ENCODE data around the gene PHF21A. TPM values are rescaled to one million over a fixed set of nuclear protein-coding genes. Genes with fewer than 3 reads are reported as not detected.
"Not testable (repeated sequence)": the region's sequence is repeated elsewhere in the genome, so short reads cannot be mapped to it uniquely, and the experiment has no call there.

PHF21A gene
- total RNA-seq, 2 donors from 2014 or later = 47.2 to 53.9 TPM

GRCh38 chr11:45906965-45907611 is 214.2 kb downstream of the PHF21A start, which contains the start of gene FREY1:
TSS of gene FREY1 (minus strand) at chr11:45907271. CDS start at chr11:45907245, 26 bp downstream.
- no peak for TF ChIP-seq CTCF (conservative IDR thresholded peaks at IDR 0.05)
- Mint-ChIP-seq H3K36me3 (ENCODE audit: low read depth) (peaks cover 22% of the 10 kb centered on the region), H3K27me3 (ENCODE audit: insufficient read depth) (no peaks in the 10 kb centered on the region), H3K27ac (no peak within 1 kb of the TSS), H3K4me3 (no peak within 1 kb of the TSS), H3K9me3 (no peaks in the 10 kb centered on the region), H3K4me1 (peaks cover 8% of the 10 kb centered on the region)
- no peaks in the 10 kb centered on the region for H3K9me3 ChIP-seq (ENCODE audit: control insufficient read depth, low read length)
- no peak for DNase-seq
- H3K4me1 ChIP-seq (ENCODE audit: control insufficient read depth, insufficient read depth, low read length) = no peaks in the 10 kb centered on the region
- H3K36me3 ChIP-seq (ENCODE audit: control insufficient read depth, insufficient read depth, low read length) = no peaks in the 10 kb centered on the region
- no peaks in the 10 kb centered on the region for H3K27me3 ChIP-seq (ENCODE audit: control insufficient read depth, insufficient read depth, low read length, poor library complexity, severe bottlenecking)
- WGBS, 2 experiments (ENCODE audit: insufficient coverage in 1 of 2, insufficient read length in 1 of 2) = 90 to 95% methylated on average over 8 to 18 of the region's 18 CpGs
- H3K4me3 ChIP-seq (ENCODE audit: low read length) = no peak within 1 kb of the TSS
- H3K9ac ChIP-seq (ENCODE audit: extremely low read depth, low read length, poor library complexity, severe bottlenecking) = no peak within 1 kb of the TSS
- no peak within 1 kb of the TSS for H3K27ac ChIP-seq (ENCODE audit: low read depth, low read length)

- DNase-seq = no peak
- 82 to 93% methylated on average over 10 to 19 of the region's 19 CpGs for WGBS, 2 experiments (ENCODE audit: insufficient coverage in 1 of 2, insufficient read length in 1 of 2)
- H3K4me3 Mint-ChIP-seq = no peak overlapping the region
Measured at GRCh38 chr11:45906096-45906682, 215.1 kb downstream of the PHF21A start.

GRCh38 chr11:45905576-45905975 is 215.7 kb downstream of the PHF21A start:
- not testable (repeated sequence) for DNase-seq; H3K27ac ChIP-seq (ENCODE audit: low read depth, low read length); H3K9me3 ChIP-seq (ENCODE audit: control insufficient read depth, low read length); H3K9me3 Mint-ChIP-seq; H3K27ac Mint-ChIP-seq; H3K4me3 Mint-ChIP-seq; H3K36me3 ChIP-seq (ENCODE audit: control insufficient read depth, insufficient read depth, low read length); H3K9ac ChIP-seq (ENCODE audit: extremely low read depth, low read length, poor library complexity, severe bottlenecking); H3K4me1 ChIP-seq (ENCODE audit: control insufficient read depth, insufficient read depth, low read length); H3K4me3 ChIP-seq (ENCODE audit: low read length)
- H3K27me3 ChIP-seq (ENCODE audit: control insufficient read depth, insufficient read depth, low read length, poor library complexity, severe bottlenecking) = peaks cover 11% of the 10 kb centered on the region
- 87 to 100% methylated on average over 1 to 6 of the region's 6 CpGs for WGBS, 2 experiments (ENCODE audit: insufficient coverage in 1 of 2, insufficient read length in 1 of 2)
- H3K27me3 Mint-ChIP-seq (ENCODE audit: insufficient read depth) = peaks cover 13% of the 10 kb centered on the region
- H3K4me1 Mint-ChIP-seq = peaks cover 11% of the 10 kb centered on the region
- peaks cover 15% of the 10 kb centered on the region for H3K36me3 Mint-ChIP-seq (ENCODE audit: low read depth)

More at GRCh38 chr11:45906096-45906682, 215.1 kb downstream of the PHF21A start:
- Mint-ChIP-seq H3K36me3 (ENCODE audit: low read depth) (peaks cover 18% of the 10 kb centered on the region), H3K27me3 (ENCODE audit: insufficient read depth) (peaks cover 7% of the 10 kb centered on the region), H3K27ac (no peak overlapping the region), H3K9me3 (no peaks in the 10 kb centered on the region), H3K4me1 (peaks cover 8% of the 10 kb centered on the region)
- H3K27me3 ChIP-seq (ENCODE audit: control insufficient read depth, insufficient read depth, low read length, poor library complexity, severe bottlenecking) = peaks cover 5% of the 10 kb centered on the region
- TF ChIP-seq CTCF (conservative IDR thresholded peaks at IDR 0.05) = no peak
- H3K4me3 ChIP-seq (ENCODE audit: low read length) = no peak overlapping the region
- H3K9me3 ChIP-seq (ENCODE audit: control insufficient read depth, low read length) = no peaks in the 10 kb centered on the region
- H3K36me3 ChIP-seq (ENCODE audit: control insufficient read depth, insufficient read depth, low read length) = no peaks in the 10 kb centered on the region
- no peak overlapping the region for H3K9ac ChIP-seq (ENCODE audit: extremely low read depth, low read length, poor library complexity, severe bottlenecking)
- H3K4me1 ChIP-seq (ENCODE audit: control insufficient read depth, insufficient read depth, low read length) = no peaks in the 10 kb centered on the region
- H3K27ac ChIP-seq (ENCODE audit: low read depth, low read length) = no peak overlapping the region
